ENCODE results near the gene PLCB4. TPM values are rescaled to one million over a fixed set of nuclear protein-coding genes. Genes with fewer than 3 reads are reported as not detected.

PLCB4 gene
- total and polyA plus RNA-seq, 4 donors, result 1.5 to 26.2 (median 10.8) TPM

DNA sequence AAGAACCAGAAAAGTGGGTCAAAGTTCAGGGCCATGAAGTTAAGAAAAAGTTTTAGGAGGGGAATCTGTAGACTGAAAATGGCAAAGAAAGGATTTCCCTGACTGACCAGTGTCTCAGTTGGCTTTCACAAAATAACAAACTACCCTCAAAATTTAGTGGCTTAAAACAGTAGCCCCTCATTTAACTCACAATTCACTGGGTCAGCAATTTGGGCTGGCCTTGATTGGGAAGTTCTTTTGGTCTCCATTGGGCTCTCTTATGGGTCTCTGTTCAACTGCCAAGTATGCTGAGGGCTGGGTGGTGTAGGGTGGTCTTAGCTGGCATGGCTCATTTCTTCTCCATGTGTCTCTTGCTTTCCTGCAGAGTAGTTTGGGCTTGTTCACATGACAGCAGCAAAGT is 161.5 kb downstream of the PLCB4 start:
- DNase-seq, result no peak
- Histone ChIP-seq H3K9me3 (ENCODE audit: control insufficient read depth, low read length) (no peaks in the 10 kb centered on the region), H3K36me3 (ENCODE audit: control insufficient read depth in 1 of 2, insufficient read depth in 2 of 2, low read length in 1 of 2) (no peaks in the 10 kb centered on the region), H3K4me3 (ENCODE audit: low read length in 2 of 2) (no peak overlapping the region), H3K27me3 (ENCODE audit: control insufficient read depth in 1 of 2, insufficient read depth in 2 of 2, low read length in 1 of 2) (no peaks in the 10 kb centered on the region), H3K27ac (ENCODE audit: low read depth in 1 of 2, low read length in 2 of 2) (no peak overlapping the region), H3K4me1 (ENCODE audit: control insufficient read depth in 1 of 2, insufficient read depth in 2 of 2, low read length in 2 of 2) (no peaks in the 10 kb centered on the region)
- no peak for ATAC-seq (ENCODE audit: low FRiP score)
- intact Hi-C loops (cut with DNase I), result no loop called here

- no peak overlapping the region for H3K27ac ChIP-seq (ENCODE audit: low read depth in 1 of 2, low read length in 2 of 2)
- ATAC-seq (ENCODE audit: low FRiP score) (no peak), DNase-seq (no peak)
- H3K9me3 ChIP-seq (ENCODE audit: control insufficient read depth, low read length), result no peaks in the 10 kb centered on the region
- H3K36me3 ChIP-seq (ENCODE audit: control insufficient read depth in 1 of 2, insufficient read depth in 2 of 2, low read length in 1 of 2), result no peaks in the 10 kb centered on the region
- 92 to 98% methylated on average over 2 of the region's 2 CpGs for WGBS, 2 donors
- no peaks in the 10 kb centered on the region for H3K27me3 ChIP-seq (ENCODE audit: control insufficient read depth in 1 of 2, insufficient read depth in 2 of 2, low read length in 1 of 2)
- intact Hi-C loops (cut with DNase I), result no loop called here
- no peak overlapping the region for H3K4me3 ChIP-seq (ENCODE audit: low read length in 2 of 2)
- H3K4me1 ChIP-seq (ENCODE audit: control insufficient read depth in 1 of 2, insufficient read depth in 2 of 2, low read length in 2 of 2), result peaks cover 0 to 3% of the 10 kb centered on the region in 2 donors
These were observed 164.9 kb downstream of the PLCB4 start for GRCh38 chr20:9233804-9234203.

DNA sequence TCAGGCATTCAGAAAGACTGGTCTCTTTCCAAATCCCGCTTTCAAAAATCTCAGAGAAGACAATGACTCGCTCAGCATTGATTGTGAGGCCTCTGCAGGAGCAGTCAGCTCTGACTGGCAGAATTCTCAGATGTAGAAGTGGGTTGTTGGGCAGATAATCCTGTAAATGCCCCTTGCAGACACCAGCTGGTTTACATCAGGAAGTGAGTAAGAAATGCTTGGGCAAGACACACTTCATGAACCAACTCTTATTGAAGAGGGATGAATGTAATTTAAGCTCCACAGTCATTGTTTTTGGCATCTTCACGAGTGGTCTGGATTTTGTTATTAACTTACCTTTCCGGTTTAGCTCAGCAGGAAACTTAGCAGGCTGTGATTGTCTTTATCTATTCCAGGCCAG is 166.6 kb downstream of the PLCB4 start:
- no peak overlapping the region for H3K4me3 ChIP-seq (ENCODE audit: low read length in 2 of 2)
- 89 to 90% methylated on average over 4 of the region's 4 CpGs for WGBS, 2 donors
- DNase-seq, result no peak
- peaks cover 0 to 3% of the 10 kb centered on the region in 2 donors for H3K4me1 ChIP-seq (ENCODE audit: control insufficient read depth in 1 of 2, insufficient read depth in 2 of 2, low read length in 2 of 2)
- H3K9me3 ChIP-seq (ENCODE audit: control insufficient read depth, low read length), result no peaks in the 10 kb centered on the region
- no peaks in the 10 kb centered on the region for H3K27me3 ChIP-seq (ENCODE audit: control insufficient read depth in 1 of 2, insufficient read depth in 2 of 2, low read length in 1 of 2)
- no peak overlapping the region for H3K27ac ChIP-seq (ENCODE audit: low read depth in 1 of 2, low read length in 2 of 2)
- intact Hi-C loops (cut with DNase I), result no loop called here
- no peak for ATAC-seq (ENCODE audit: low FRiP score)
- H3K36me3 ChIP-seq (ENCODE audit: control insufficient read depth in 1 of 2, insufficient read depth in 2 of 2, low read length in 1 of 2), result no peaks in the 10 kb centered on the region

- H3K4me1 ChIP-seq (ENCODE audit: control insufficient read depth in 1 of 2, insufficient read depth in 2 of 2, low read length in 2 of 2), result peaks cover 0 to 4% of the 10 kb centered on the region in 2 donors
- 91 to 95% methylated on average over 4 of the region's 4 CpGs for WGBS, 2 donors
- intact Hi-C loops (cut with DNase I), result no loop called here
- no peaks in the 10 kb centered on the region for H3K9me3 ChIP-seq (ENCODE audit: control insufficient read depth, low read length)
- no peaks in the 10 kb centered on the region for H3K27me3 ChIP-seq (ENCODE audit: control insufficient read depth in 1 of 2, insufficient read depth in 2 of 2, low read length in 1 of 2)
- ATAC-seq (ENCODE audit: low FRiP score), result no peak
- no peak overlapping the region for H3K4me3 ChIP-seq (ENCODE audit: low read length in 2 of 2)
- no peaks in the 10 kb centered on the region for H3K36me3 ChIP-seq (ENCODE audit: control insufficient read depth in 1 of 2, insufficient read depth in 2 of 2, low read length in 1 of 2)
- H3K27ac ChIP-seq (ENCODE audit: low read depth in 1 of 2, low read length in 2 of 2), result no peak overlapping the region
- DNase-seq, result no peak
These were observed 167.6 kb downstream of the PLCB4 start for GRCh38 chr20:9236458-9236857.

DNA sequence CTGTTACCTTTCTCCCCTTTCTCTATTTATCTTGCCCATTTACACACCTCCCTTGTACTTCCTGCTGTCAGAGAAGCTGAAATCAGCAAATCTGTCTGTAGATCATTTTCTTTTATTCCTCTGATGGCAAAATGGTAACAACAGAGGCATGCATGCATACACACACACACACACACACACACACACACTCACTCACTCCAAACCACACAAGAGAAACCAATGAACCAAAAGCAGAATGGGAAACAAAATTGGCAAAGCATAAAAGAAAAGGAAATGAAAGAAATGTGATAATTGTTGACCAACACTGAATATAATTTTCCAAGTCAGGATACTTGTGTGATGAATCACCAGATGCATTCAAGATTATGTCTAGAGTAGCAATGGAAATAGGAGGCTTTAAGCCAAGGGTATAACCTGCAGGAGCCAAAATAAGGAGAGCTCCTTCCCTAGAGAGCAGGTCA is 172.4 kb downstream of the PLCB4 start:
- Histone ChIP-seq H3K9me3 (ENCODE audit: control insufficient read depth, low read length) (no peaks in the 10 kb centered on the region), H3K27ac (ENCODE audit: low read depth in 1 of 2, low read length in 2 of 2) (no peak overlapping the region), H3K36me3 (ENCODE audit: control insufficient read depth in 1 of 2, insufficient read depth in 2 of 2, low read length in 1 of 2) (no peaks in the 10 kb centered on the region), H3K4me1 (ENCODE audit: control insufficient read depth in 1 of 2, insufficient read depth in 2 of 2, low read length in 2 of 2) (peaks cover 0 to 5% of the 10 kb centered on the region in 2 donors), H3K4me3 (ENCODE audit: low read length in 2 of 2) (no peak overlapping the region), H3K27me3 (ENCODE audit: control insufficient read depth in 1 of 2, insufficient read depth in 2 of 2, low read length in 1 of 2) (no peaks in the 10 kb centered on the region)
- DNase-seq (no peak), ATAC-seq (ENCODE audit: low FRiP score) (no peak)
- intact Hi-C loops (cut with DNase I), result no loop called here

DNA sequence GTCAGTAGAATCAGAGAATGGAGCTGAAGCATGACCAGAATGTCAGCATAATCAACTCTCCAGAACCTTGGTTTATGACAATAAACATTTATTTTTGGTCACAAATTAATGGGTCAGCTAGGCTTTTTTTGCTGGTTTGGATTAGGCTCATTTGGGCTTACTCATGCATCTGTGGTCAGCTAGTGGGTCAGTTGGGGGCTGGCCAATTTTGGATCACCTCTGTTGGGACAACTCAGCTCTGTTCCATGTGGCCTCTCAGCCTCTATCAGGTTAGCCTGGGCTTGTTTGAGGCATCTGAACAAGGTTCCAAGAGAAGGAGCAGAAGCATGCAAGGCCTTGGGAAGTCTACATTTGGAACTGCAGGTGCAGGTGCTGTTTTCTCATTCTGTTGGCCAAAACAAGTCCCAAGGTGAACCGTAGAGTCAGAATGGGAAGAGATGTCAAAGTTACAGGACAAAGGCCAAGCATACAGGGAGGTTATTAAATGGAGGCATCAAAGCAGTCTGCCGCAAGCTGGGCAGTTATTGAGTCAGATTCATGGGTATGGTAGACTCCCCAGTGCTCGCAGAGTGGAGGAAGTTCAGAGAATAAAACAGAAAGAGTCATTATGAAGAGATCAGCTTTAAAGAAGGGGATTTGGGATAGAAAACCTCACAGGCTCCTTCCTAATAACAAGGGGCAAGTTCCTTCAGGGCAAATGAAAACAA is 173.0 kb downstream of the PLCB4 start:
- H3K36me3 ChIP-seq (ENCODE audit: control insufficient read depth in 1 of 2, insufficient read depth in 2 of 2, low read length in 1 of 2), result no peaks in the 10 kb centered on the region
- H3K27me3 ChIP-seq (ENCODE audit: control insufficient read depth in 1 of 2, insufficient read depth in 2 of 2, low read length in 1 of 2), result no peaks in the 10 kb centered on the region
- intact Hi-C loops (cut with DNase I), result no loop called here
- no peaks in the 10 kb centered on the region for H3K9me3 ChIP-seq (ENCODE audit: control insufficient read depth, low read length)
- DNase-seq (no peak), ATAC-seq (ENCODE audit: low FRiP score) (no peak)
- no peak overlapping the region for H3K27ac ChIP-seq (ENCODE audit: low read depth in 1 of 2, low read length in 2 of 2)
- WGBS, 2 donors, result 93 to 99% methylated on average over 3 of the region's 3 CpGs
- H3K4me1 ChIP-seq (ENCODE audit: control insufficient read depth in 1 of 2, insufficient read depth in 2 of 2, low read length in 2 of 2), result peaks cover 0 to 5% of the 10 kb centered on the region in 2 donors
- no peak overlapping the region for H3K4me3 ChIP-seq (ENCODE audit: low read length in 2 of 2)

- Histone ChIP-seq H3K27me3 (ENCODE audit: control insufficient read depth in 1 of 2, insufficient read depth in 2 of 2, low read length in 1 of 2) (no peaks in the 10 kb centered on the region), H3K9me3 (ENCODE audit: control insufficient read depth, low read length) (no peaks in the 10 kb centered on the region), H3K4me3 (ENCODE audit: low read length in 2 of 2) (no peak overlapping the region), H3K4me1 (ENCODE audit: control insufficient read depth in 1 of 2, insufficient read depth in 2 of 2, low read length in 2 of 2) (peaks cover 0 to 2% of the 10 kb centered on the region in 2 donors), H3K36me3 (ENCODE audit: control insufficient read depth in 1 of 2, insufficient read depth in 2 of 2, low read length in 1 of 2) (no peaks in the 10 kb centered on the region), H3K27ac (ENCODE audit: low read depth in 1 of 2, low read length in 2 of 2) (no peak overlapping the region)
- DNase-seq (no peak), ATAC-seq (ENCODE audit: low FRiP score) (no peak)
- intact Hi-C loops (cut with DNase I), result no loop called here
- WGBS, 2 donors, result 74 to 80% methylated on average over 1 of the region's 1 CpG
These were observed 175.1 kb downstream of the PLCB4 start for GRCh38 chr20:9243986-9244385.

- no peaks in the 10 kb centered on the region for H3K27me3 ChIP-seq (ENCODE audit: control insufficient read depth in 1 of 2, insufficient read depth in 2 of 2, low read length in 1 of 2)
- no peak overlapping the region for H3K27ac ChIP-seq (ENCODE audit: low read depth in 1 of 2, low read length in 2 of 2)
- peaks cover 0 to 2% of the 10 kb centered on the region in 2 donors for H3K4me1 ChIP-seq (ENCODE audit: control insufficient read depth in 1 of 2, insufficient read depth in 2 of 2, low read length in 2 of 2)
- DNase-seq (no peak), ATAC-seq (ENCODE audit: low FRiP score) (no peak)
- WGBS, 2 donors, result 86 to 94% methylated on average over 2 of the region's 2 CpGs
- H3K36me3 ChIP-seq (ENCODE audit: control insufficient read depth in 1 of 2, insufficient read depth in 2 of 2, low read length in 1 of 2), result no peaks in the 10 kb centered on the region
- no peaks in the 10 kb centered on the region for H3K9me3 ChIP-seq (ENCODE audit: control insufficient read depth, low read length)
- intact Hi-C loops (cut with DNase I), result no loop called here
- no peak overlapping the region for H3K4me3 ChIP-seq (ENCODE audit: low read length in 2 of 2)
These were observed 175.9 kb downstream of the PLCB4 start for GRCh38 chr20:9244811-9245210.

- no peak overlapping the region for H3K27ac ChIP-seq (ENCODE audit: low read depth in 1 of 2, low read length in 2 of 2)
- no peak overlapping the region for H3K4me3 ChIP-seq (ENCODE audit: low read length in 2 of 2)
- no peaks in the 10 kb centered on the region for H3K27me3 ChIP-seq (ENCODE audit: control insufficient read depth in 1 of 2, insufficient read depth in 2 of 2, low read length in 1 of 2)
- ATAC-seq (ENCODE audit: low FRiP score), result no peak
- no peaks in the 10 kb centered on the region for H3K36me3 ChIP-seq (ENCODE audit: control insufficient read depth in 1 of 2, insufficient read depth in 2 of 2, low read length in 1 of 2)
- intact Hi-C loops (cut with DNase I), result no loop called here
- 92% methylated on average over 1 of the region's 1 CpG for WGBS, 2 donors
- H3K9me3 ChIP-seq (ENCODE audit: control insufficient read depth, low read length), result no peaks in the 10 kb centered on the region
- H3K4me1 ChIP-seq (ENCODE audit: control insufficient read depth in 1 of 2, insufficient read depth in 2 of 2, low read length in 2 of 2), result no peaks in the 10 kb centered on the region
- no peak for DNase-seq
These were observed 177.8 kb downstream of the PLCB4 start for GRCh38 chr20:9246731-9247130.

Data from aorta (tissue), 5 donors.